Measurements from ENCODE around the gene TMIE. TPM values are rescaled to one million over a fixed set of nuclear protein-coding genes. Genes with fewer than 3 reads are reported as not detected.
A peak's percentile ranks its signal among the peaks of the same experiment; 100 is the strongest.

The TMIE gene
- total RNA-seq, 1 experiment from 2014 or later = not detected

- intact Hi-C loops (cut with micrococcal nuclease; ENCODE audit: unreplicated experiment) = no loop called here
- Mint-ChIP-seq H3K4me1 (ENCODE audit: low read depth, unreplicated experiment) (no peaks in the 10 kb centered on the region), H3K27ac (ENCODE audit: unreplicated experiment) (no peak overlapping the region), H3K4me3 (ENCODE audit: unreplicated experiment) (no peak overlapping the region), H3K27me3 (ENCODE audit: insufficient read depth, unreplicated experiment) (no peaks in the 10 kb centered on the region), H3K9me3 (ENCODE audit: unreplicated experiment) (no peaks in the 10 kb centered on the region), H3K36me3 (ENCODE audit: insufficient read depth, unreplicated experiment) (no peaks in the 10 kb centered on the region)
- no TSS peak for BruUV-seq (replicated peaks)
- Histone ChIP-seq H3K4me1 (no peaks in the 10 kb centered on the region), H3K27me3 (replicated peaks; ENCODE audit: control insufficient read depth, insufficient read depth, low read length) (no peaks in the 10 kb centered on the region), H3K4me3 (ENCODE audit: low read depth, low read length) (no peak overlapping the region), H3K9me3 (no peaks in the 10 kb centered on the region), H3K36me3 (ENCODE audit: control insufficient read depth, insufficient read depth, low read length) (no peaks in the 10 kb centered on the region)
- ChIA-PET CTCF (no interaction called here), POLR2A (no interaction called here)
- DNase-seq = peak in 1 of 2 experiments; percentile 12
- TF ChIP-seq, protein P1, sequence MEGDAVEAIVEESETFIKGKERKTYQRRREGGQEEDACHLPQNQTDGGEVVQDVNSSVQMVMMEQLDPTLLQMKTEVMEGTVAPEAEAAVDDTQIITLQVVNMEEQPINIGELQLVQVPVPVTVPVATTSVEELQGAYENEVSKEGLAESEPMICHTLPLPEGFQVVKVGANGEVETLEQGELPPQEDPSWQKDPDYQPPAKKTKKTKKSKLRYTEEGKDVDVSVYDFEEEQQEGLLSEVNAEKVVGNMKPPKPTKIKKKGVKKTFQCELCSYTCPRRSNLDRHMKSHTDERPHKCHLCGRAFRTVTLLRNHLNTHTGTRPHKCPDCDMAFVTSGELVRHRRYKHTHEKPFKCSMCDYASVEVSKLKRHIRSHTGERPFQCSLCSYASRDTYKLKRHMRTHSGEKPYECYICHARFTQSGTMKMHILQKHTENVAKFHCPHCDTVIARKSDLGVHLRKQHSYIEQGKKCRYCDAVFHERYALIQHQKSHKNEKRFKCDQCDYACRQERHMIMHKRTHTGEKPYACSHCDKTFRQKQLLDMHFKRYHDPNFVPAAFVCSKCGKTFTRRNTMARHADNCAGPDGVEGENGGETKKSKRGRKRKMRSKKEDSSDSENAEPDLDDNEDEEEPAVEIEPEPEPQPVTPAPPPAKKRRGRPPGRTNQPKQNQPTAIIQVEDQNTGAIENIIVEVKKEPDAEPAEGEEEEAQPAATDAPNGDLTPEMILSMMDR (IDR thresholded peaks at IDR 0.05; ENCODE audit: insufficient read depth in 1 of 2, low read depth in 1 of 2, low read length in 1 of 2, severe bottlenecking in 1 of 2, unreplicated experiment in 1 of 2) = no peak
Measured at GRCh38 chr3:46666453-46666845, 34.7 kb upstream of the TMIE start.

- no TSS peak for BruUV-seq (replicated peaks)
- TF ChIP-seq, protein P1 (IDR thresholded peaks at IDR 0.05; ENCODE audit: insufficient read depth in 1 of 2, low read depth in 1 of 2, low read length in 1 of 2, severe bottlenecking in 1 of 2, unreplicated experiment in 1 of 2) = no peak
- H3K27ac Mint-ChIP-seq (ENCODE audit: unreplicated experiment) = no peak overlapping the region
- Histone ChIP-seq H3K4me3 (ENCODE audit: low read depth, low read length) (no peak overlapping the region), H3K27me3 (replicated peaks; ENCODE audit: control insufficient read depth, insufficient read depth, low read length) (no peaks in the 10 kb centered on the region), H3K36me3 (ENCODE audit: control insufficient read depth, insufficient read depth, low read length) (no peaks in the 10 kb centered on the region), H3K4me1 (no peaks in the 10 kb centered on the region), H3K9me3 (no peaks in the 10 kb centered on the region)
- no peak overlapping the region for H3K4me3 Mint-ChIP-seq (ENCODE audit: unreplicated experiment)
- H3K9me3 Mint-ChIP-seq (ENCODE audit: unreplicated experiment) = no peaks in the 10 kb centered on the region
- no peaks in the 10 kb centered on the region for H3K27me3 Mint-ChIP-seq (ENCODE audit: insufficient read depth, unreplicated experiment)
- no peaks in the 10 kb centered on the region for H3K36me3 Mint-ChIP-seq (ENCODE audit: insufficient read depth, unreplicated experiment)
- CTCF ChIA-PET = no interaction called here
- DNase-seq = peak in 1 of 2 experiments; percentile 25
- intact Hi-C loops (cut with micrococcal nuclease; ENCODE audit: unreplicated experiment) = no loop called here
- no peaks in the 10 kb centered on the region for H3K4me1 Mint-ChIP-seq (ENCODE audit: low read depth, unreplicated experiment)
- POLR2A ChIA-PET = no interaction called here
Measured at GRCh38 chr3:46667061-46667621, 34.1 kb upstream of the TMIE start.

DNA sequence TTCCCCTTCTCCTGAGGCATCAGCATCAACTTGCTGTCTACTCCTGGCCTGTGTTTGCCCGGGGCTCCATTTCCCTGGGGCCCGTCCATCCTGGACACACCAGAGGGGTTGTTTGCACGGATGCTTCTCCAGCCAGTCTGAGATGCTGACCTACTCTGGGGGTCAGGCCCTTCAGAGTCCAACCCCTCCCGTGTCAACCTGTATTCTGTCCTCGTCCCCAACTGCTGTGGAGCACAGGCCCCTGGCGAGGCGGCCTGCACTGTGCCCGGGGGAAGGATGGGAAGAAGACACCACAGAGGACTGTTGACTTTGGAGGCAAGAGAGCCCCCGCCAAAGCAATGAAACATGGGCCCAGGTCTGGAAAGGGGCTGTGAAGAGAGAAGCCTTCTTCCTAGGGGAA is 33.5 kb upstream of the TMIE start:
- Histone ChIP-seq H3K4me1 (no peaks in the 10 kb centered on the region), H3K9me3 (no peaks in the 10 kb centered on the region), H3K36me3 (ENCODE audit: control insufficient read depth, insufficient read depth, low read length) (no peaks in the 10 kb centered on the region), H3K4me3 (ENCODE audit: low read depth, low read length) (no peak overlapping the region), H3K27me3 (replicated peaks; ENCODE audit: control insufficient read depth, insufficient read depth, low read length) (no peaks in the 10 kb centered on the region)
- BruUV-seq (replicated peaks) = no TSS peak
- no peaks in the 10 kb centered on the region for H3K36me3 Mint-ChIP-seq (ENCODE audit: insufficient read depth, unreplicated experiment)
- no peak overlapping the region for H3K27ac Mint-ChIP-seq (ENCODE audit: unreplicated experiment)
- H3K9me3 Mint-ChIP-seq (ENCODE audit: unreplicated experiment) = no peaks in the 10 kb centered on the region
- H3K4me3 Mint-ChIP-seq (ENCODE audit: unreplicated experiment) = no peak overlapping the region
- H3K4me1 Mint-ChIP-seq (ENCODE audit: low read depth, unreplicated experiment) = no peaks in the 10 kb centered on the region
- TF ChIP-seq, protein P1 (IDR thresholded peaks at IDR 0.05; ENCODE audit: insufficient read depth in 1 of 2, low read depth in 1 of 2, low read length in 1 of 2, severe bottlenecking in 1 of 2, unreplicated experiment in 1 of 2) = no peak
- H3K27me3 Mint-ChIP-seq (ENCODE audit: insufficient read depth, unreplicated experiment) = no peaks in the 10 kb centered on the region
- intact Hi-C loops (cut with micrococcal nuclease; ENCODE audit: unreplicated experiment) = no loop called here
- CTCF ChIA-PET = no interaction called here
- POLR2A ChIA-PET = no interaction called here
- peak in 1 of 2 experiments; percentile 14 for DNase-seq

All from Caco-2 (cell line).